Measurements from ENCODE around the gene KLHDC9.

The KLHDC9 gene

GRCh38 chr1:161077426-161077825 lies 20.7 kb upstream of the KLHDC9 start:
- H3K4me3 ChIP-seq (ENCODE audit: low read length), result no peak overlapping the region
- no peak for TF ChIP-seq CTCF (conservative IDR thresholded peaks at IDR 0.05; ENCODE audit: low read depth, low read length)
- no peak for DNase-seq (ENCODE audit: low read depth)

- no peak overlapping the region for H3K4me3 ChIP-seq (ENCODE audit: low read length)
- DNase-seq (ENCODE audit: low read depth), result no peak
- no peak for TF ChIP-seq CTCF (conservative IDR thresholded peaks at IDR 0.05; ENCODE audit: low read depth, low read length)
Measured at GRCh38 chr1:161079436-161080110, 18.6 kb upstream of the KLHDC9 start.

DNA sequence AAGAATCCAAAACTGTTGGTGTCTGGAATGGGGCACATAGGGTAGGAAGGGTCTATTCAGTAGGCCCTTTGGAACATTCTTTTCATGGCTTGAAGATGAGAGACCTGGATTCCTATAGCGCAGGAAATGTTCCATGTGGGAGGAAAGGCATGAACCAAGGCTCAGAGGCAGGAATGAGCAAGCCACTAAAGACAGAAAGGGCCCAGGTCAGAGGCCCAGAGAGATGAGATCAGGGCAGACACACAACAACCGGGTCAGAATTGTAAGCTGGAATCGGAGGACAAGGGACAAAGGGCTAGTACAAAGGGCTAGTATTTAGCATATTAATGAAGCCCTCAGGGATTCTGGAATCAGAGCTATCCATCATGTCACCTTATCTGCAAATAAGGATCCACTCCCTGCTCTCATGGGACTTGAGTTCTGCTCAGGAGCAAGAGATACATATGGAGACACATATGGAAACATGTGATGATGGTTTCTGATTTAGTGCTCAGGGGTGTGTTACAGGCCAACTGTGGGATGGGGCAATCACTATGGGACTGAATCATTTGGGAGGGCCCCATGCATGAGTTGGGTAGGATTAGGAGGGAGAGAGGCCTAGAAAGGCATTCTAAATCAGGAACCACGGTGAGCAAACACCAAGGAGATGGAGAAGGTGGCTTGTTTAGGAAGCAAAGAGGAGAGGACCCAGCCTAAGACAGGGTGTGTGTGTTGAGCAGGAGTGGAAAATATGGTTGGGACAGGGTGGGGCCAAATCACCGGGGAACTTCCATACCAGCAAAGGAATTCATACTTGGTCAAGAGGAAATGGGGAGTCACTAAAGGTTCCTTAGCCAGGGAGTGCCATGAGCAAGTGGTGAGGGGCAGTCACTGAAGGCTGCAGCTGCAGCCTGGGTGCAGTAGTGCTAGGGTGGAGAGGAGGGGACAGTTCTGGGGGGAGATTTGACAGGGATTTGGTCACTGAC lies 17.4 kb upstream of the KLHDC9 start:
- H3K4me3 ChIP-seq (ENCODE audit: low read length), result no peak overlapping the region
- DNase-seq (ENCODE audit: low read depth), result no peak
- TF ChIP-seq CTCF (conservative IDR thresholded peaks at IDR 0.05; ENCODE audit: low read depth, low read length), result no peak

GRCh38 chr1:161081519-161081918 lies 16.6 kb upstream of the KLHDC9 start:
- H3K4me3 ChIP-seq (ENCODE audit: low read length), result no peak overlapping the region
- no peak for DNase-seq (ENCODE audit: low read depth)
- no peak for TF ChIP-seq CTCF (conservative IDR thresholded peaks at IDR 0.05; ENCODE audit: low read depth, low read length)

DNA sequence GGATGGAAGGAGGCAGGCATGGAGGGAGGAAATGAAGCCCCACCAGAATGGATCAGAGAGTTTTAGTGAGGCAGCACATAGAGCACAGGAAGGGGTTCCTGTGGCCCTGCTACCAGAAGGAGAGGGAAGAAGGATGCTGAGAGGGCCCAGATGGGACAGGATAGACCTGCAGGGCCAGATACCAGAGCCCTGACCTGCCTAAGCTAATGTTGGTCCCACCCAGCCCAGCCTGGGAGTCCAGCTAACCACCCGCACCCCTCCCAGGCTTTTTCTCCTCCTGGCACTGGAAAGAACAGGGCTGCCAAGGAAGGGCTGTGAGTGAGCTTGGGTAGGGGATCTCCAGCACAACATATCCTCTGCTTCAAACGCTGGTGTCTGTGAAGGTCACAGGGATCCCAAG lies 15.7 kb upstream of the KLHDC9 start:
- no peak for TF ChIP-seq CTCF (conservative IDR thresholded peaks at IDR 0.05; ENCODE audit: low read depth, low read length)
- H3K4me3 ChIP-seq (ENCODE audit: low read length), result no peak overlapping the region
- no peak for DNase-seq (ENCODE audit: low read depth)

DNA sequence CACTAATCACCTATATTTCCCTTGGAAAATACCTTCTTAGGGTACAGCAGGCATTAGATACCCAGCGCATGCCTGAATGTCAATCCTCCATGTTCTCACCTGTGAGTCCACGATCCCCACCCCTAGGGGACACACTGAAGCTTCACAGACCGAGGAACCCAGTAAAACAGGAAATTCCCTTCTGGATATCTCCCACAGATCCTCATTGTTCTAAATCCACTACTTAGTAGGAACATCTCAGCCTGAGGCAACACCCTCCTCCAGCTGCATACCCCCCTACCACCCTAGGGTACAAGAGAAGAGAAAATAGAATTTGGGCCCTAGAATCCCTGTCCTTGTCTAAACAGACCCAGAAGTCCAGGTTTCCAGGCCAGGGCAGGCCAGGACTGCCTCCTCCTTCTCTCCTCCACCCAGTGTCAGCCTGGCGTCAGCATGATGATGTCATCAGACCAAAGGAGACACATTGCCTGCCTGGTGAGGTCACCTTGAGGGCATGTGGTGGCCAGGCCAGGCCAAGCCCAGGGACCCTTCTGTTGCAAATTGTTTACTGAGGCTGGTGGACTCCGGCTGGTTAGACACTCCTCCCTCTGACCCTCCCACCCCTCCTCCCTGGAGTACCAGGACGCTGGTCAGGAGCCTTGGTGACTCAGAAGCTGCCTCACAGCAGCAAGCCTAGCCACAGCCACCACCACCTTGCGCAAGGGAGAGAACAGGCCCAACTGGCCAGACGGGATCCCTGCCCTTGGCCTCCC lies 15.0 kb upstream of the KLHDC9 start:
- no peak for TF ChIP-seq CTCF (conservative IDR thresholded peaks at IDR 0.05; ENCODE audit: low read depth, low read length)

More for the DNA sequence above, 15.0 kb upstream of the KLHDC9 start:
- H3K4me3 ChIP-seq (ENCODE audit: low read length), result no peak overlapping the region
- peak; percentile 90 for DNase-seq (ENCODE audit: low read depth)
